ENCODE data around the gene WDR4.

The WDR4 gene

GRCh38 chr21:42861848-42862400 lies 17.4 kb downstream of the WDR4 start:
- TF ChIP-seq ZNF274 (IDR thresholded peaks at IDR 0.05; ENCODE audit: low read depth, low read length) (no peak), YY1 (IDR thresholded peaks at IDR 0.05; ENCODE audit: insufficient read depth, insufficient read length) (no peak), SUZ12 (IDR thresholded peaks at IDR 0.05; ENCODE audit: extremely low read depth, insufficient read depth, insufficient read length) (no peak)
- no peaks in the 10 kb centered on the region for H3K27me3 ChIP-seq (ENCODE audit: insufficient read depth, insufficient read length)
- DNase-seq (ENCODE audit: low read depth, low spot score) = no peak
- H3K4me1 ChIP-seq (ENCODE audit: insufficient read depth, insufficient read length) = peaks cover 30% of the 10 kb centered on the region
- no peak overlapping the region for H3K9ac ChIP-seq (ENCODE audit: insufficient read length, low read depth)
- H3K9me3 ChIP-seq (ENCODE audit: insufficient read depth, low read length) = no peaks in the 10 kb centered on the region
- peaks cover 94% of the 10 kb centered on the region for H3K36me3 ChIP-seq (ENCODE audit: insufficient read depth, insufficient read length, low read length)
- no peak overlapping the region for H3K4me3 ChIP-seq (ENCODE audit: insufficient read length, low read depth)

- Histone ChIP-seq H3K27me3 (ENCODE audit: insufficient read depth, insufficient read length) (no peaks in the 10 kb centered on the region), H3K9me3 (ENCODE audit: insufficient read depth, low read length) (no peaks in the 10 kb centered on the region), H3K4me3 (ENCODE audit: insufficient read length, low read depth) (no peak overlapping the region), H3K4me1 (ENCODE audit: insufficient read depth, insufficient read length) (peaks cover 24% of the 10 kb centered on the region), H3K36me3 (ENCODE audit: insufficient read depth, insufficient read length, low read length) (peaks cover 94% of the 10 kb centered on the region), H3K9ac (ENCODE audit: insufficient read length, low read depth) (no peak overlapping the region)
- no peak for DNase-seq (ENCODE audit: low read depth, low spot score)
- no peak for TF ChIP-seq YY1 (IDR thresholded peaks at IDR 0.05; ENCODE audit: insufficient read depth, insufficient read length)
- no peak for TF ChIP-seq SUZ12 (IDR thresholded peaks at IDR 0.05; ENCODE audit: extremely low read depth, insufficient read depth, insufficient read length)
- TF ChIP-seq ZNF274 (IDR thresholded peaks at IDR 0.05; ENCODE audit: low read depth, low read length) = no peak
Measured at GRCh38 chr21:42861311-42861847, 18.0 kb downstream of the WDR4 start.

- DNase-seq (ENCODE audit: low read depth, low spot score) = no peak
- Histone ChIP-seq H3K4me3 (ENCODE audit: insufficient read length, low read depth) (no peak overlapping the region), H3K4me1 (ENCODE audit: insufficient read depth, insufficient read length) (peaks cover 20% of the 10 kb centered on the region), H3K9ac (ENCODE audit: insufficient read length, low read depth) (peak overlapping the region; percentile 23), H3K36me3 (ENCODE audit: insufficient read depth, insufficient read length, low read length) (peaks cover 94% of the 10 kb centered on the region), H3K9me3 (ENCODE audit: insufficient read depth, low read length) (no peaks in the 10 kb centered on the region), H3K27me3 (ENCODE audit: insufficient read depth, insufficient read length) (no peaks in the 10 kb centered on the region)
- TF ChIP-seq SUZ12 (IDR thresholded peaks at IDR 0.05; ENCODE audit: extremely low read depth, insufficient read depth, insufficient read length) (no peak), YY1 (IDR thresholded peaks at IDR 0.05; ENCODE audit: insufficient read depth, insufficient read length) (no peak), ZNF274 (IDR thresholded peaks at IDR 0.05; ENCODE audit: low read depth, low read length) (no peak)
Measured at GRCh38 chr21:42860345-42860744, 19.0 kb downstream of the WDR4 start.

- Histone ChIP-seq H3K36me3 (ENCODE audit: insufficient read depth, insufficient read length, low read length) (peaks cover 94% of the 10 kb centered on the region), H3K9ac (ENCODE audit: insufficient read length, low read depth) (no peak overlapping the region), H3K4me1 (ENCODE audit: insufficient read depth, insufficient read length) (peaks cover 16% of the 10 kb centered on the region), H3K27me3 (ENCODE audit: insufficient read depth, insufficient read length) (no peaks in the 10 kb centered on the region), H3K9me3 (ENCODE audit: insufficient read depth, low read length) (no peaks in the 10 kb centered on the region), H3K4me3 (ENCODE audit: insufficient read length, low read depth) (no peak overlapping the region)
- DNase-seq (ENCODE audit: low read depth, low spot score) = no peak
- TF ChIP-seq SUZ12 (IDR thresholded peaks at IDR 0.05; ENCODE audit: extremely low read depth, insufficient read depth, insufficient read length) (no peak), ZNF274 (IDR thresholded peaks at IDR 0.05; ENCODE audit: low read depth, low read length) (no peak), YY1 (IDR thresholded peaks at IDR 0.05; ENCODE audit: insufficient read depth, insufficient read length) (no peak)
Measured at GRCh38 chr21:42859891-42860230, 19.5 kb downstream of the WDR4 start.

GRCh38 chr21:42858957-42859890 lies 20.1 kb downstream of the WDR4 start:
- Histone ChIP-seq H3K4me3 (ENCODE audit: insufficient read length, low read depth) (no peak overlapping the region), H3K36me3 (ENCODE audit: insufficient read depth, insufficient read length, low read length) (peaks cover 94% of the 10 kb centered on the region), H3K9me3 (ENCODE audit: insufficient read depth, low read length) (no peaks in the 10 kb centered on the region), H3K27me3 (ENCODE audit: insufficient read depth, insufficient read length) (no peaks in the 10 kb centered on the region), H3K4me1 (ENCODE audit: insufficient read depth, insufficient read length) (peaks cover 10% of the 10 kb centered on the region), H3K9ac (ENCODE audit: insufficient read length, low read depth) (no peak overlapping the region)
- TF ChIP-seq SUZ12 (IDR thresholded peaks at IDR 0.05; ENCODE audit: extremely low read depth, insufficient read depth, insufficient read length) (no peak), YY1 (IDR thresholded peaks at IDR 0.05; ENCODE audit: insufficient read depth, insufficient read length) (no peak), ZNF274 (IDR thresholded peaks at IDR 0.05; ENCODE audit: low read depth, low read length) (no peak)
- DNase-seq (ENCODE audit: low read depth, low spot score) = no peak

- DNase-seq (ENCODE audit: low read depth, low spot score) = no peak
- H3K4me3 ChIP-seq (ENCODE audit: insufficient read length, low read depth) = no peak overlapping the region
- H3K27me3 ChIP-seq (ENCODE audit: insufficient read depth, insufficient read length) = no peaks in the 10 kb centered on the region
- H3K9ac ChIP-seq (ENCODE audit: insufficient read length, low read depth) = no peak overlapping the region
- H3K9me3 ChIP-seq (ENCODE audit: insufficient read depth, low read length) = no peaks in the 10 kb centered on the region
- H3K4me1 ChIP-seq (ENCODE audit: insufficient read depth, insufficient read length) = peaks cover 8% of the 10 kb centered on the region
- H3K36me3 ChIP-seq (ENCODE audit: insufficient read depth, insufficient read length, low read length) = peaks cover 96% of the 10 kb centered on the region
- TF ChIP-seq ZNF274 (IDR thresholded peaks at IDR 0.05; ENCODE audit: low read depth, low read length) (no peak), SUZ12 (IDR thresholded peaks at IDR 0.05; ENCODE audit: extremely low read depth, insufficient read depth, insufficient read length) (no peak), YY1 (IDR thresholded peaks at IDR 0.05; ENCODE audit: insufficient read depth, insufficient read length) (no peak)
Measured at GRCh38 chr21:42858185-42858847, 21.0 kb downstream of the WDR4 start.
